Measurements from ENCODE around the gene ABTB2. TPM values are rescaled to one million over a fixed set of nuclear protein-coding genes. Genes with fewer than 3 reads are reported as not detected.

The ABTB2 gene
- polyA plus RNA-seq, 1 of the 3 experiments (the other 2 are of a cell fraction), result 7.8 TPM

- no peaks in the 10 kb centered on the region for H3F3A ChIP-seq (replicated peaks; ENCODE audit: insufficient read depth)
Observed at GRCh38 chr11:34184505-34185015, 173.2 kb downstream of the ABTB2 start.

GRCh38 chr11:34183848-34184391 lies 173.9 kb downstream of the ABTB2 start:
- Histone ChIP-seq H3K4me1 (ENCODE audit: control insufficient read depth in 1 of 2, insufficient read depth in 2 of 2, low read depth in 1 of 2, low read length in 1 of 2) (peaks cover 9 to 23% of the 10 kb centered on the region in 2 experiments; a peak in 2 of 4 replicates), H3K79me2 (ENCODE audit: insufficient read depth) (no peaks in the 10 kb centered on the region), H3F3A (replicated peaks; ENCODE audit: insufficient read depth) (no peaks in the 10 kb centered on the region), H4K20me1 (ENCODE audit: insufficient read depth) (no peaks in the 10 kb centered on the region), H3K36me3 (replicated peaks in 1 of 2; ENCODE audit: control insufficient read depth in 1 of 2, insufficient read depth in 2 of 2, low read length in 1 of 2) (no peaks in the 10 kb centered on the region), H3K27ac (ENCODE audit: low read depth in 2 of 2, low read length in 1 of 2) (no peak overlapping the region), H3K9ac (no peak overlapping the region), H3K27me3 (ENCODE audit: insufficient read depth) (no peaks in the 10 kb centered on the region), H3K4me3 (ENCODE audit: low read depth in 2 of 2, low read length in 1 of 2) (no peak overlapping the region), H3K4me2 (no peak overlapping the region), H2AFZ (ENCODE audit: low read depth) (no peak overlapping the region), H3K9me3 (no peaks in the 10 kb centered on the region), H3K9me2 (no peaks in the 10 kb centered on the region)
- CTCF ChIA-PET, result interaction anchor here (1.0 to 5.4 kb wide), 4 partner anchors 9 to 174 kb away, joined by 3 to 45 read pairs (median 14); partner anchors contain the start of gene ABTB2
- DNase-seq, result no peak
- POLR2A ChIA-PET, result no interaction called here
- WGBS (ENCODE audit: low lambda C conversion rate), result 96% methylated on average over 9 of the region's 9 CpGs
- TF ChIP-seq PBX3 (IDR thresholded peaks at IDR 0.05), result no peak
- no peak for TF ChIP-seq YY1 (IDR thresholded peaks at IDR 0.05; ENCODE audit: low read depth)
- TF ChIP-seq TEAD4 (IDR thresholded peaks at IDR 0.05; ENCODE audit: borderline replicate concordance, insufficient read depth), result no peak
- no peak for TF ChIP-seq ZBTB33 (IDR thresholded peaks at IDR 0.05; ENCODE audit: borderline replicate concordance, low read depth)
- TF ChIP-seq RFX5 (IDR thresholded peaks at IDR 0.05; ENCODE audit: low read length), result no peak
- TF ChIP-seq CTCF (IDR thresholded peaks at IDR 0.05), result no peak
- TF ChIP-seq SMC3 (IDR thresholded peaks at IDR 0.05; ENCODE audit: low read depth, low read length), result no peak
- no peak for TF ChIP-seq GABPA (IDR thresholded peaks at IDR 0.05; ENCODE audit: low read depth)
- TF ChIP-seq RCOR1 (IDR thresholded peaks at IDR 0.05; ENCODE audit: low read length), result no peak
- no peak for TF ChIP-seq POLR2AphosphoS5 (IDR thresholded peaks at IDR 0.05; ENCODE audit: low read depth, low read length)
- no peak for TF ChIP-seq GATA2 (CRISPR knock-in tag; IDR thresholded peaks at IDR 0.05)

More at GRCh38 chr11:34184505-34185015, 173.2 kb downstream of the ABTB2 start:
- Histone ChIP-seq H3K9me3 (no peaks in the 10 kb centered on the region), H3K27me3 (ENCODE audit: insufficient read depth) (no peaks in the 10 kb centered on the region), H3K4me3 (ENCODE audit: low read depth in 2 of 2, low read length in 1 of 2) (no peak overlapping the region), H3K79me2 (ENCODE audit: insufficient read depth) (no peaks in the 10 kb centered on the region), H4K20me1 (ENCODE audit: insufficient read depth) (no peaks in the 10 kb centered on the region), H3K4me2 (no peak overlapping the region), H3K9me2 (no peaks in the 10 kb centered on the region), H3K36me3 (replicated peaks in 1 of 2; ENCODE audit: control insufficient read depth in 1 of 2, insufficient read depth in 2 of 2, low read length in 1 of 2) (no peaks in the 10 kb centered on the region), H3K27ac (ENCODE audit: low read depth in 2 of 2, low read length in 1 of 2) (no peak overlapping the region), H2AFZ (ENCODE audit: low read depth) (no peak overlapping the region), H3K9ac (no peak overlapping the region), H3K4me1 (ENCODE audit: control insufficient read depth in 1 of 2, insufficient read depth in 2 of 2, low read depth in 1 of 2, low read length in 1 of 2) (peaks cover 9 to 23% of the 10 kb centered on the region in 2 experiments; a peak in 2 of 4 replicates)
- no peak for DNase-seq
- POLR2A ChIA-PET, result no interaction called here
- 93% methylated on average over 3 of the region's 14 CpGs for WGBS (ENCODE audit: low lambda C conversion rate)
- TF ChIP-seq PBX3 (IDR thresholded peaks at IDR 0.05) (no peak), TEAD4 (IDR thresholded peaks at IDR 0.05; ENCODE audit: borderline replicate concordance, insufficient read depth) (no peak), JUND (IDR thresholded peaks at IDR 0.05) (no peak), SIN3A (IDR thresholded peaks at IDR 0.05; ENCODE audit: borderline replicate concordance, low read depth, low read length) (no peak), TAF1 (IDR thresholded peaks at IDR 0.05; ENCODE audit: borderline replicate concordance, low read depth, low read length) (no peak), SMC3 (IDR thresholded peaks at IDR 0.05; ENCODE audit: low read depth, low read length) (no peak), GABPA (IDR thresholded peaks at IDR 0.05; ENCODE audit: low read depth) (no peak), EZH2phosphoT487 (IDR thresholded peaks at IDR 0.05; ENCODE audit: borderline replicate concordance, low read depth) (no peak), IRF3 (IDR thresholded peaks at IDR 0.05; ENCODE audit: low read depth, low read length) (no peak), RXRA (IDR thresholded peaks at IDR 0.05; ENCODE audit: borderline replicate concordance, low read depth) (no peak), EP300 (IDR thresholded peaks at IDR 0.05; ENCODE audit: borderline replicate concordance in 1 of 2, low read depth in 1 of 2, low read length in 1 of 2) (no peak), NRF1 (IDR thresholded peaks at IDR 0.05; ENCODE audit: low read depth, low read length) (no peak)
- CTCF ChIA-PET, result interaction anchor here (1.0 to 5.4 kb wide), 3 partner anchors 10 to 173 kb away, joined by 3 to 45 read pairs (median 12); partner anchors contain the start of gene ABTB2

All from SK-N-SH (cell line).